Gastrocnemius medialis (tissue), 4 donors: ENCODE data around the gene PANK3. TPM values are rescaled to one million over a fixed set of nuclear protein-coding genes. Genes with fewer than 3 reads are reported as not detected.

ENCODE experiments used
- ATAC-seq, 2 donors: fragments of 150-250 bp; one replicate each; pipeline ENCODE4 v1.9.1; 2016
- DNase-seq, 2 donors: peaks; one replicate each; pipeline ENCODE4 v3.0.0-alpha.2; 2019
- H3K27ac ChIP-seq, 4 donors: fragments of 200-600 bp; sonication (generic); 1 replicate in 1 of 4; 2 replicates in 3 of 4; pipeline ENCODE4 v1.5.1; 2016 to 2018; ENCODE audit warnings: mild to moderate bottlenecking in 2 of 4, moderate library complexity in 1 of 4
- H3K27me3 ChIP-seq, 3 donors: fragments of 200-600 bp; sonication (generic) in 2 of 3; 1 replicate in 1 of 3; 2 replicates in 2 of 3; pipeline versions ENCODE4 v1.5.1 to v1.6.0; 2016 to 2019; ENCODE audit warnings: mild to moderate bottlenecking in 1 of 3, moderate library complexity in 1 of 3
- H3K36me3 ChIP-seq, 2 donors: fragments of 200-600 bp; sonication (generic) in 1 of 2; one replicate each; pipeline ENCODE4 v1.5.1; 2017 to 2018
- H3K4me1 ChIP-seq, 2 donors: fragments of 200-600 bp; sonication (generic) in 1 of 2; one replicate each; pipeline ENCODE4 v1.5.1; 2016 to 2017; ENCODE audit warnings: mild to moderate bottlenecking in 2 of 2
- H3K4me3 ChIP-seq, 4 donors: fragments of 200-600 bp; sonication (generic) in 3 of 4; 1 replicate in 1 of 4; 2 replicates in 3 of 4; pipeline ENCODE4 v1.5.1; 2016 to 2019; ENCODE audit warnings: mild to moderate bottlenecking in 2 of 4
- H3K9me3 ChIP-seq, 3 donors: fragments of 200-600 bp; sonication (generic) in 2 of 3; 1 replicate in 1 of 3; 2 replicates in 2 of 3; pipeline ENCODE4 v1.5.1; 2016 to 2019
- POLR2A ChIP-seq, 2 donors: fragments of 450-650 bp; IDR thresholded peaks; one replicate each; pipeline ENCODE4 v1.6.1; 2017; ENCODE audit warnings: antibody characterized with exemption in 2 of 2, mild to moderate bottlenecking in 2 of 2, moderate library complexity in 2 of 2
- in situ Hi-C, 4 donors: fragments of 200-750 bp; cut with MboI; loops; one replicate each; pipeline versions ENCODE4 v1.15.0 to v1.8.0; 2017; ENCODE audit warnings: low sequenced_read_pairs in 4 of 4
- intact Hi-C: fragments of 100-400 bp; cut with DNase I; formaldehyde crosslinking; loops from one replicate; pipeline ENCODE4 v1.15.1; 2023; ENCODE audit warnings: low total_unique reads
- total RNA-seq, 4 donors: library from RNA; depleted of rRNA; stranded (reverse); fragments of >200 nt; gene quantifications; one replicate each; pipeline versions ENCODE4 v1.1.0 to v1.2.3, GENCODE V29; 2016
- TF ChIP-seq, protein P1 (sequence below), 5 experiments: fragments of 450-650 bp in 3 of 5; fragments of 200-600 bp in 2 of 5; sonication (generic) in 2 of 5; IDR thresholded peaks in 4 of 5; conservative IDR thresholded peaks in 1 of 5; 1 replicate in 4 of 5; 2 replicates in 1 of 5; pipeline ENCODE4 v1.5.1; 2016 to 2019; ENCODE audit warnings: antibody characterized with exemption in 5 of 5, mild to moderate bottlenecking in 3 of 5, moderate library complexity in 3 of 5

The PANK3 gene
- total RNA-seq, 4 donors from 2014 or later, result 14.5 to 23.5 (median 16.1) TPM

DNA sequence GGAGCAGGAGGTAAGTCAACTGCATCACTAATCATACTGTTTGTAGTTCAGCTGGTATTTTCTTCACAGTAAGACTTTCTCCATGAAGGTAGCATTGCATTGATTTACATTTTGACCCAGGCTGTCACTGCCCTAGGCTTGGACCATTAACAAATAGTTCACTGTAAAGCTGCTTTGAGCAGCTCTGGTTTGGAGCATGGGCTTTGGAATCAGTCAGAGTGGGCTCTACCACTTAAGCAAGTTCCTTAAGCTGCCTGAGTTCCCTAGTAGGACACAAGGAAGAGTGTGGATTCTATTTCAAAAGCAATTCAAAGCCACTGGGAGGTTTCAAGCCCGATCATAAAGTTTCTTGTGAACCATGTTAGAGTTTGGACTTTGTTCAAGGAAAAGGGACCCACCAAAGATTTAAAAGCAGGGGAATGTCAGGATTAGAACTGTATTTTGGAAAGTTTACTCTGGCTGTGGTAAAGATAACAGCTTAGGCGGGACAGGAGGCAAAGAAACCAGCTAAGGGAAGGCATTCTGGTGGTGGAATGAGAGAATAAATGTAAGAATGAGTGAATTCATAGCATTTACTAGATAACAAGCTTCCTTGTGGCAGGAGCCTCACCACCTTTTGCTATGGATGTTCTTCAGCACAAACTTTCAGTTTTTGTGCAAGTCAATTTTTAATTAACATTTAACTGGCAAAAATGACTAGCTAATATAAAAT is 12.3 kb upstream of the PANK3 start:
- no peak overlapping the region for H3K4me3 ChIP-seq
- H3K27me3 ChIP-seq, result peaks cover 0 to 6% (median 0%) of the 10 kb centered on the region in 3 donors
- no peaks in the 10 kb centered on the region for H3K4me1 ChIP-seq
- H3K9me3 ChIP-seq, result no peaks in the 10 kb centered on the region
- TF ChIP-seq, protein P1, sequence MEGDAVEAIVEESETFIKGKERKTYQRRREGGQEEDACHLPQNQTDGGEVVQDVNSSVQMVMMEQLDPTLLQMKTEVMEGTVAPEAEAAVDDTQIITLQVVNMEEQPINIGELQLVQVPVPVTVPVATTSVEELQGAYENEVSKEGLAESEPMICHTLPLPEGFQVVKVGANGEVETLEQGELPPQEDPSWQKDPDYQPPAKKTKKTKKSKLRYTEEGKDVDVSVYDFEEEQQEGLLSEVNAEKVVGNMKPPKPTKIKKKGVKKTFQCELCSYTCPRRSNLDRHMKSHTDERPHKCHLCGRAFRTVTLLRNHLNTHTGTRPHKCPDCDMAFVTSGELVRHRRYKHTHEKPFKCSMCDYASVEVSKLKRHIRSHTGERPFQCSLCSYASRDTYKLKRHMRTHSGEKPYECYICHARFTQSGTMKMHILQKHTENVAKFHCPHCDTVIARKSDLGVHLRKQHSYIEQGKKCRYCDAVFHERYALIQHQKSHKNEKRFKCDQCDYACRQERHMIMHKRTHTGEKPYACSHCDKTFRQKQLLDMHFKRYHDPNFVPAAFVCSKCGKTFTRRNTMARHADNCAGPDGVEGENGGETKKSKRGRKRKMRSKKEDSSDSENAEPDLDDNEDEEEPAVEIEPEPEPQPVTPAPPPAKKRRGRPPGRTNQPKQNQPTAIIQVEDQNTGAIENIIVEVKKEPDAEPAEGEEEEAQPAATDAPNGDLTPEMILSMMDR (IDR thresholded peaks at IDR 0.05 in 4 of 5, conservative IDR thresholded peaks at IDR 0.05 in 1 of 5), result no peak
- TF ChIP-seq POLR2A (IDR thresholded peaks at IDR 0.05), result no peak
- H3K27ac ChIP-seq, result no peak overlapping the region
- no peaks in the 10 kb centered on the region for H3K36me3 ChIP-seq
- DNase-seq (no peak), ATAC-seq (no peak)
- intact Hi-C loops (no loop called here), in situ Hi-C loops (no loop called here)

DNA sequence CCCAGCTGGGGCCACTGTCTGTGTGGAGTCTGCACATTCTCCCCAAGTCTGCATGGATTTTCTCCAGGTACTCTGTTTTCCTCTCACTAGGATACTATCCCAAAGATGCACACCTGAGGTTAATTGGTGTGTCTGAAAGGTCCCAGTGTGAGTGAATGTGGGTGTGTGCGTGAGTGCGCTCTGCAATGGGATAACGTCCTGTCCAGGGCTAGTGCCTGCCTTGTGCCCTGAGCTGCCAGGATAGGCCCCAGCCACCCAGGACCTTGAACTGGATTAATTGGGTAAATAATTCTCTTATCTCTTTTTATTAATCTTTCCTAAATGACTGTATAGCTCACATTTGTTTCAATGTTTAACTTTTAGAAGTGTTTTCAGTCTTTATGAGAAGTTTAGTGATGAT is 11.5 kb upstream of the PANK3 start:
- in situ Hi-C loops, result no loop called here
- H3K9me3 ChIP-seq, result no peaks in the 10 kb centered on the region
- H3K36me3 ChIP-seq, result no peaks in the 10 kb centered on the region
- TF ChIP-seq, protein P1 (IDR thresholded peaks at IDR 0.05 in 4 of 5, conservative IDR thresholded peaks at IDR 0.05 in 1 of 5), result no peak
- no peak for TF ChIP-seq POLR2A (IDR thresholded peaks at IDR 0.05)
- intact Hi-C loops, result no loop called here
- H3K27me3 ChIP-seq, result peaks cover 0 to 6% (median 0%) of the 10 kb centered on the region in 3 donors
- no peak overlapping the region for H3K4me3 ChIP-seq
- ATAC-seq, result no peak
- no peaks in the 10 kb centered on the region for H3K4me1 ChIP-seq
- no peak for DNase-seq
- H3K27ac ChIP-seq, result no peak overlapping the region

DNA sequence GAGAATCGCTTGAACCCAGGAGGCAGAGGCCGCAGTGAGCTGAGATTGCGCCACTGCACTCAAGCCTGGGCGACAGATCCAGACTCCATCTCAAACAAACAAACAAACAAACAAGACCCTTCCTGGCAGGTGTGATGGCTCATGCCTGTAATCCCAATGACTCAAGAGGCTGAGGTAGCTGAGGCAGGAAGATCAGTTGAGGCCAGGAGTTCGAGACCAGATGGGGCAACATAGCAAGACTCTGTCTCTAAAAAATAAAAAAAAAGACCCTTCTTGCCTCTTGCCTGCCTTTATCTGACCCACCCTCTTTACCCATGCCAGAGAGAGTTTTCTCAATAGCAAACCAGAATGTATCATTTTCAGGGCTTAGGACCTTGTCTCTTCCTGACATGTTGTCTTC is 8.8 kb upstream of the PANK3 start:
- DNase-seq, result no peak

DNA sequence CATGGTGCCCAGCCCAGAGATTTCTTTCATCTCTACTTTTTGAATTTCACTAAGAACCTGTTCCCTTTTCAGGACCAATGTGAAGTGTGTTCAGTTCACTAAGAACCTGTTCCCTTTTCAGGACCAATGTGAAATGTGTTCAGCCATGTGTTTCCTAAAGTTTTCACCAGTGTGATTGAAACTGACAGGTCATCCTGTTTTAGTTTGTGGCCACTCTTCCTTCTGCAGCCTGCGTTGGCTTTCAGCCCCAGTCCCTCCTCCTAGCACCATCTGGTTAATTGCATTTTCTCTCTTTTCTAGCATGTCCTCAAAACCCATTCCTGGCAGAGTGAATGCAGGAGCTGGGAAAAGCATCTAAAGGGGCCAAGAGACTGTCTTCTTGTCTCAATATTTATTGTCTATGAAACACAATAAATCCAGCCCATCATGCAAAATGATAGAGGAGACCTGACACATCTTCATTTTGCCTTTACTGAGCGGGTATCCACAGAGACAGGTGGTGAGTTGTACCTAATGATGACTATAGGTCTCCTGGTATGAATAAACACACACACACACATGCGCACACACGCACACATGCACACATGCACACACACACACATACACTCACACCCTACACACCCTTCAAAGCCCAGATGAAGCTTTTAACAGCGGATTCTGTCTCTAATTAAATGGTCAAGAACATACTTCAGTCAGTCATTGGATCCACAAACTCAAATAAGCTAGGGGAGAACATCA is 6.1 kb upstream of the PANK3 start:
- in situ Hi-C loops (no loop called here), intact Hi-C loops (loop anchor here (10.0 kb wide), 1 partner anchor 1000 kb away; the partner anchor contains the start of gene SPDL1)
- ATAC-seq, result no peak
- Histone ChIP-seq H3K27me3 (peaks cover 0 to 6% (median 0%) of the 10 kb centered on the region in 3 donors), H3K36me3 (no peaks in the 10 kb centered on the region), H3K4me1 (peaks cover 0 to 2% of the 10 kb centered on the region in 2 donors), H3K4me3 (no peak overlapping the region), H3K9me3 (no peaks in the 10 kb centered on the region), H3K27ac (no peak overlapping the region)
- TF ChIP-seq POLR2A (IDR thresholded peaks at IDR 0.05), result no peak
- TF ChIP-seq, protein P1 (IDR thresholded peaks at IDR 0.05 in 4 of 5, conservative IDR thresholded peaks at IDR 0.05 in 1 of 5), result no peak
- no peak for DNase-seq

More for the DNA sequence above, 8.8 kb upstream of the PANK3 start:
- intact Hi-C loops, result loop anchor here (10.0 kb wide), 1 partner anchor 997 kb away; the partner anchor contains the start of gene SPDL1
- in situ Hi-C loops, result no loop called here
- Histone ChIP-seq H3K9me3 (no peaks in the 10 kb centered on the region), H3K4me3 (no peak overlapping the region), H3K36me3 (no peaks in the 10 kb centered on the region), H3K27me3 (peaks cover 0 to 6% (median 0%) of the 10 kb centered on the region in 3 donors), H3K4me1 (no peaks in the 10 kb centered on the region), H3K27ac (no peak overlapping the region)
- TF ChIP-seq, protein P1 (IDR thresholded peaks at IDR 0.05 in 4 of 5, conservative IDR thresholded peaks at IDR 0.05 in 1 of 5), result no peak
- TF ChIP-seq POLR2A (IDR thresholded peaks at IDR 0.05), result no peak
- ATAC-seq, result no peak
